Liver (tissue), 9 donors: ENCODE data around the gene RPS14. TPM values are rescaled to one million over a fixed set of nuclear protein-coding genes. Genes with fewer than 3 reads are reported as not detected.

ENCODE experiments used
- DNase-seq: peaks from one replicate; pipeline ENCODE4 v3.0.0-alpha.2; 2017; ENCODE audit warnings: low spot score
- H3K27ac ChIP-seq, 2 donors: one replicate each; pipeline ENCODE4 v1.7.0; 2013; ENCODE audit warnings: inconsistent platforms in 2 of 2, low read length in 2 of 2, control low read depth in 1 of 2, low read depth in 1 of 2, mild to moderate bottlenecking in 1 of 2
- H3K27me3 ChIP-seq, 4 donors: one replicate each; pipeline versions ENCODE4 v1.6.1 to v1.7.0; 2013; ENCODE audit warnings: low read length in 3 of 4, inconsistent platforms in 1 of 4, mild to moderate bottlenecking in 1 of 4, moderate library complexity in 1 of 4; ENCODE audit not compliant: control insufficient read depth in 4 of 4, insufficient read depth in 4 of 4
- H3K36me3 ChIP-seq, 4 donors: one replicate each; pipeline versions ENCODE4 v1.6.1 to v1.7.0; 2013; ENCODE audit warnings: low read length in 3 of 4, mild to moderate bottlenecking in 3 of 4, low read depth in 1 of 4, moderate library complexity in 1 of 4; ENCODE audit not compliant: control insufficient read depth in 4 of 4, insufficient read depth in 3 of 4
- H3K4me1 ChIP-seq, 4 donors: one replicate each; pipeline versions ENCODE4 v1.6.1 to v1.7.0; 2013; ENCODE audit warnings: low read length in 3 of 4, mild to moderate bottlenecking in 3 of 4, moderate library complexity in 1 of 4; ENCODE audit not compliant: control insufficient read depth in 4 of 4, insufficient read depth in 4 of 4
- H3K4me3 ChIP-seq, 3 donors: one replicate each; pipeline versions ENCODE4 v1.6.1 to v1.7.0; 2013; ENCODE audit warnings: low read length in 3 of 3, control low read depth in 1 of 3, low read depth in 1 of 3, mild to moderate bottlenecking in 1 of 3
- H3K9ac ChIP-seq, 2 donors: one replicate each; pipeline ENCODE4 v1.7.0; 2013; ENCODE audit warnings: low read length in 2 of 2, mild to moderate bottlenecking in 2 of 2, moderate library complexity in 2 of 2, control low read depth in 1 of 2, low read depth in 1 of 2
- H3K9me3 ChIP-seq, 4 donors: one replicate each; pipeline versions ENCODE4 v1.6.1 to v1.7.0; 2013; ENCODE audit warnings: low read length in 3 of 4; ENCODE audit not compliant: control insufficient read depth in 4 of 4
- ATF3 ChIP-seq: IDR thresholded peaks from 2 replicates; pipeline ENCODE4 v1.6.1; 2016; ENCODE audit warnings: antibody characterized with exemption
- CTCF ChIP-seq: fragments of 150-350 bp; IDR thresholded peaks from 2 replicates; pipeline ENCODE4 v1.5.1; 2017; ENCODE audit warnings: improper control_type of control experiment, low read depth, low read length; ENCODE audit not compliant: missing input control
- EGR1 ChIP-seq, 2 donors: IDR thresholded peaks; 2 replicates each; pipeline ENCODE4 v1.6.1; 2016 to 2018; ENCODE audit warnings: antibody characterized with exemption in 2 of 2, low read depth in 2 of 2
- FOXA1 ChIP-seq: IDR thresholded peaks from 2 replicates; pipeline ENCODE4 v1.6.1; 2016; ENCODE audit warnings: antibody characterized with exemption
- FOXA2 ChIP-seq: IDR thresholded peaks from 2 replicates; pipeline ENCODE4 v1.6.1; 2016; ENCODE audit warnings: antibody characterized with exemption
- GABPA ChIP-seq, 2 donors: IDR thresholded peaks in 1 of 2; conservative IDR thresholded peaks in 1 of 2; 2 replicates each; pipeline ENCODE4 v1.6.1; 2016; ENCODE audit warnings: antibody characterized with exemption in 2 of 2, mild to moderate bottlenecking in 1 of 2, moderate library complexity in 1 of 2
- HNF4A ChIP-seq, 2 donors: conservative IDR thresholded peaks; 2 replicates each; pipeline ENCODE4 v1.6.1; 2016; ENCODE audit warnings: antibody characterized with exemption in 2 of 2, mild to moderate bottlenecking in 2 of 2
- HNF4G ChIP-seq: IDR thresholded peaks from 2 replicates; pipeline ENCODE4 v1.6.1; 2016; ENCODE audit warnings: antibody characterized with exemption
- JUND ChIP-seq, 2 donors: IDR thresholded peaks; 2 replicates each; pipeline ENCODE4 v1.6.1; 2016; ENCODE audit warnings: antibody characterized with exemption in 2 of 2
- MAX ChIP-seq: IDR thresholded peaks from 2 replicates; pipeline ENCODE4 v1.6.1; 2016; ENCODE audit warnings: antibody characterized with exemption
- NR2F2 ChIP-seq: IDR thresholded peaks from 2 replicates; pipeline ENCODE4 v1.6.1; 2016; ENCODE audit warnings: antibody characterized with exemption
- RAD21 ChIP-seq, 2 donors: IDR thresholded peaks; 2 replicates each; pipeline ENCODE4 v1.6.1; 2016; ENCODE audit warnings: antibody characterized with exemption in 2 of 2, mild to moderate bottlenecking in 2 of 2
- REST ChIP-seq: IDR thresholded peaks from 2 replicates; pipeline ENCODE4 v1.6.1; 2016; ENCODE audit warnings: antibody characterized with exemption, mild to moderate bottlenecking
- RXRA ChIP-seq, 2 donors: IDR thresholded peaks; 2 replicates each; pipeline ENCODE4 v1.6.1; 2017 to 2018; ENCODE audit warnings: antibody characterized with exemption in 2 of 2, mild to moderate bottlenecking in 1 of 2
- SP1 ChIP-seq: IDR thresholded peaks from 2 replicates; pipeline ENCODE4 v1.6.1; 2018; ENCODE audit warnings: antibody characterized with exemption, mild to moderate bottlenecking
- TAF1 ChIP-seq: conservative IDR thresholded peaks from 2 replicates; pipeline ENCODE4 v1.6.1; 2016; ENCODE audit warnings: antibody characterized with exemption, mild to moderate bottlenecking
- YY1 ChIP-seq: IDR thresholded peaks from 2 replicates; pipeline ENCODE4 v1.6.1; 2016; ENCODE audit warnings: antibody characterized with exemption, mild to moderate bottlenecking
- ZBTB33 ChIP-seq: IDR thresholded peaks from 2 replicates; pipeline ENCODE4 v1.6.1; 2016; ENCODE audit warnings: antibody characterized with exemption
- WGBS: extraction: QIAGEN DNeasy Blood & Tissue Kit; methylation state at CpG from one replicate; pipeline ENCODE4 v1.1.7; 2013; 5-methylcytosine and 5-hydroxymethylcytosine counted together
- polyA plus RNA-seq, 2 donors: library from polyadenylated mRNA; stranded (reverse) in 1 of 2; unstranded in 1 of 2; fragments of 200-250 nt in 1 of 2; fragments of >200 nt in 1 of 2; fragmentation: Nextera tagmentation in 1 of 2; extraction: Ambion mirVana in 1 of 2; gene quantifications; one replicate each; pipeline versions ENCODE4 v1.2.1 to v1.2.3, GENCODE V29; 2013 to 2015
- total RNA-seq, 2 donors: library from RNA; depleted of rRNA; stranded (reverse); fragments of >200 nt; gene quantifications; one replicate each; pipeline ENCODE4 v1.2.3, GENCODE V29; 2014
- donor health status: healthy.
- donor health status: healthy.
- donor health status: healthy.
- donor health status: healthy.
- donor health status: healthy.

RPS14 gene
- total and polyA plus RNA-seq, 4 donors = 609 to 956 (median 885) TPM

- Histone ChIP-seq H3K4me1 (peaks cover 18 to 70% (median 62%) of the 10 kb centered on the region in 4 donors), H3K27ac (peak overlapping the region in 1 of 2 donors; percentile 47), H3K9me3 (no peaks in the 10 kb centered on the region), H3K4me3 (no peak overlapping the region), H3K27me3 (no peaks in the 10 kb centered on the region), H3K9ac (no peak overlapping the region), H3K36me3 (peaks cover 4 to 22% (median 11%) of the 10 kb centered on the region in 4 donors)
- no peak for DNase-seq
- 79% methylated on average over 4 of the region's 4 CpGs for WGBS
- TF ChIP-seq HNF4G = no peak
- TF ChIP-seq FOXA2 = no peak
- TF ChIP-seq CTCF = no peak
- no peak for TF ChIP-seq ZBTB33
- no peak for TF ChIP-seq TAF1
- TF ChIP-seq NR2F2 = no peak
- TF ChIP-seq RXRA (IDR thresholded peaks at IDR 0.05) = no peak
- TF ChIP-seq YY1 = no peak
- no peak for TF ChIP-seq SP1
- TF ChIP-seq GABPA (IDR thresholded peaks at IDR 0.05 in 1 of 2, conservative IDR thresholded peaks at IDR 0.05 in 1 of 2) = no peak
- no peak for TF ChIP-seq RAD21 (IDR thresholded peaks at IDR 0.05)
- TF ChIP-seq JUND (IDR thresholded peaks at IDR 0.05) = no peak
- TF ChIP-seq HNF4A (conservative IDR thresholded peaks at IDR 0.05) = no peak
- no peak for TF ChIP-seq ATF3
- no peak for TF ChIP-seq MAX
- TF ChIP-seq REST = no peak
Observed at GRCh38 chr5:150491876-150492275, 42.3 kb upstream of the RPS14 start.

GRCh38 chr5:150490754-150491153 is 41.2 kb upstream of the RPS14 start:
- Histone ChIP-seq H3K36me3 (peaks cover 4 to 22% (median 9%) of the 10 kb centered on the region in 4 donors), H3K4me1 (peaks cover 16 to 61% (median 53%) of the 10 kb centered on the region in 4 donors), H3K4me3 (no peak overlapping the region), H3K27ac (peak overlapping the region; percentile 98 to 99), H3K9me3 (no peaks in the 10 kb centered on the region), H3K9ac (peak overlapping the region in 1 of 2 donors; percentile 14), H3K27me3 (no peaks in the 10 kb centered on the region)
- 61% methylated on average over 1 of the region's 1 CpG for WGBS
- no peak for DNase-seq
- no peak for TF ChIP-seq YY1
- no peak for TF ChIP-seq HNF4G
- no peak for TF ChIP-seq FOXA1
- no peak for TF ChIP-seq MAX
- no peak for TF ChIP-seq RAD21 (IDR thresholded peaks at IDR 0.05)
- TF ChIP-seq NR2F2 = no peak
- TF ChIP-seq CTCF = no peak
- no peak for TF ChIP-seq ZBTB33
- TF ChIP-seq JUND (IDR thresholded peaks at IDR 0.05) = no peak
- TF ChIP-seq SP1 = no peak
- TF ChIP-seq FOXA2 = no peak
- TF ChIP-seq RXRA (IDR thresholded peaks at IDR 0.05) = no peak
- TF ChIP-seq ATF3 = no peak
- TF ChIP-seq TAF1 = no peak
- no peak for TF ChIP-seq GABPA (IDR thresholded peaks at IDR 0.05 in 1 of 2, conservative IDR thresholded peaks at IDR 0.05 in 1 of 2)
- no peak for TF ChIP-seq EGR1 (IDR thresholded peaks at IDR 0.05; ENCODE audit: low read depth in 2 of 2)
